ENCODE data around the gene STAT1. TPM values are rescaled to one million over a fixed set of nuclear protein-coding genes. Genes with fewer than 3 reads are reported as not detected.
A peak's percentile ranks its signal among the peaks of the same experiment; 100 is the strongest.

The STAT1 gene
- total RNA-seq, 2 experiments from 2014 or later = 293 to 311 TPM

GRCh38 chr2:191038241-191038725 is 24.3 kb upstream of the STAT1 start:
- H3K4me3 Mint-ChIP-seq = no peak overlapping the region
- H3K27ac Mint-ChIP-seq = peak overlapping the region; percentile 76
- H3K27me3 Mint-ChIP-seq = no peaks in the 10 kb centered on the region
- H3K9me3 Mint-ChIP-seq = no peaks in the 10 kb centered on the region
- ATAC-seq (peak; percentile 67), DNase-seq (peak; percentile 41)
- peaks cover 36% of the 10 kb centered on the region for H3K36me3 Mint-ChIP-seq (ENCODE audit: low read depth)
- TF ChIP-seq CTCF (IDR thresholded peaks at IDR 0.05) = no peak
- intact Hi-C loops (cut with micrococcal nuclease) = no loop called here
- ChIA-PET CTCF (interaction anchor here (1.0 to 5.3 kb wide), 7 partner anchors 9 to 127 kb away, joined by 3 to 42 read pairs (median 4); no protein-coding TSS in a partner anchor), POLR2A (interaction anchor here (1.0 to 2.8 kb wide), 6 partner anchors 14 to 113 kb away, joined by 3 to 11 read pairs (median 6); partner anchors contain the start of gene STAT4)
- peaks cover 29% of the 10 kb centered on the region for H3K4me1 Mint-ChIP-seq (ENCODE audit: low read depth)

GRCh38 chr2:191037351-191037750 is 23.4 kb upstream of the STAT1 start:
- Mint-ChIP-seq H3K27ac (peak overlapping the region; percentile 12), H3K36me3 (ENCODE audit: low read depth) (peaks cover 40% of the 10 kb centered on the region), H3K4me1 (ENCODE audit: low read depth) (peaks cover 29% of the 10 kb centered on the region), H3K4me3 (no peak overlapping the region), H3K9me3 (no peaks in the 10 kb centered on the region), H3K27me3 (no peaks in the 10 kb centered on the region)
- CTCF ChIA-PET = interaction anchor here (1.0 to 5.3 kb wide), 6 partner anchors 8 to 127 kb away, joined by 3 to 42 read pairs (median 4); no protein-coding TSS in a partner anchor
- intact Hi-C loops (cut with micrococcal nuclease) = no loop called here
- POLR2A ChIA-PET = interaction anchor here (1.2 to 2.8 kb wide), 7 partner anchors 13 to 111 kb away, joined by 3 to 11 read pairs (median 6); no protein-coding TSS in a partner anchor
- no peak for DNase-seq
- TF ChIP-seq CTCF (IDR thresholded peaks at IDR 0.05) = no peak
- no peak for ATAC-seq

- Mint-ChIP-seq H3K36me3 (ENCODE audit: low read depth) (peaks cover 40% of the 10 kb centered on the region), H3K9me3 (no peaks in the 10 kb centered on the region), H3K27ac (no peak overlapping the region), H3K4me3 (no peak overlapping the region), H3K4me1 (ENCODE audit: low read depth) (peaks cover 22% of the 10 kb centered on the region), H3K27me3 (no peaks in the 10 kb centered on the region)
- CTCF ChIA-PET = interaction anchor here (0.8 to 5.3 kb wide), 5 partner anchors 14 to 263 kb away, joined by 3 to 35 read pairs (median 3); no protein-coding TSS in a partner anchor
- no peak for ATAC-seq
- DNase-seq = no peak
- POLR2A ChIA-PET = interaction anchor here (1.1 to 2.6 kb wide), 4 partner anchors 13 to 25 kb away, joined by 3 to 7 read pairs (median 4); no protein-coding TSS in a partner anchor
- no peak for TF ChIP-seq CTCF (IDR thresholded peaks at IDR 0.05)
- intact Hi-C loops (cut with micrococcal nuclease) = no loop called here
Measured at GRCh38 chr2:191036363-191036762, 22.4 kb upstream of the STAT1 start.

GRCh38 chr2:191032588-191033429 is 18.8 kb upstream of the STAT1 start:
- no peak for ATAC-seq
- Mint-ChIP-seq H3K4me1 (ENCODE audit: low read depth) (peaks cover 37% of the 10 kb centered on the region), H3K9me3 (no peaks in the 10 kb centered on the region), H3K27me3 (no peaks in the 10 kb centered on the region), H3K27ac (peak overlapping the region; percentile 65), H3K4me3 (no peak overlapping the region), H3K36me3 (ENCODE audit: low read depth) (peaks cover 40% of the 10 kb centered on the region)
- no peak for TF ChIP-seq CTCF (IDR thresholded peaks at IDR 0.05)
- ChIA-PET POLR2A (interaction anchor here (0.9 kb wide), 1 partner anchor 20 kb away, joined by 3 read pairs; no protein-coding TSS in a partner anchor), CTCF (interaction anchor here (0.9 kb wide), 1 partner anchor 20 kb away, joined by 3 read pairs; no protein-coding TSS in a partner anchor)
- no peak for DNase-seq
- intact Hi-C loops (cut with micrococcal nuclease) = no loop called here

Data from activated CD8-positive, alpha-beta T cell treated with anti-CD3 and anti-CD28 coated beads for 36 hours (primary cell).